DOHH2 (cell line): ENCODE measurements around the gene LRRN2.

Source experiments
- H3F3A ChIP-seq: fragments of 200-600 bp; sonication (generic), shearing (Covaris generic); 2 replicates; pipeline ENCODE4 v1.6.0; 2016; ENCODE audit warnings: antibody characterized with exemption, mild to moderate bottlenecking; ENCODE audit not compliant: control insufficient read depth, insufficient read depth
- H3K27ac ChIP-seq: fragments of 200-600 bp; sonication (generic); 2 replicates; pipeline ENCODE4 v1.5.1; 2014; ENCODE audit warnings: low read depth, mild to moderate bottlenecking, low read length, moderate library complexity
- H3K27me3 ChIP-seq: fragments of 200-600 bp; sonication (generic); 2 replicates; pipeline ENCODE4 v1.6.1; 2014; ENCODE audit warnings: mild to moderate bottlenecking, low read length, mixed read lengths; ENCODE audit not compliant: control insufficient read depth
- H3K36me3 ChIP-seq: fragments of 200-600 bp; sonication (generic); 2 replicates; pipeline ENCODE4 v1.6.1; 2014; ENCODE audit warnings: mild to moderate bottlenecking, low read length, moderate library complexity, mixed read lengths; ENCODE audit not compliant: control insufficient read depth
- H3K4me1 ChIP-seq: fragments of 200-600 bp; sonication (generic); 2 replicates; pipeline ENCODE4 v1.6.1; 2014; ENCODE audit warnings: mild to moderate bottlenecking, low read length, mixed read lengths; ENCODE audit not compliant: control insufficient read depth
- H3K4me2 ChIP-seq: fragments of 200-600 bp; sonication (generic); 2 replicates; pipeline ENCODE4 v1.6.0; 2014; ENCODE audit warnings: mild to moderate bottlenecking, low read length, moderate library complexity
- H3K4me3 ChIP-seq: fragments of 200-600 bp; sonication (generic); 2 replicates; pipeline ENCODE4 v1.5.1; 2014; ENCODE audit warnings: mild to moderate bottlenecking, low read length, mixed read lengths
- H3K79me2 ChIP-seq: fragments of 200-600 bp; sonication (generic); 2 replicates; pipeline ENCODE4 v1.6.1; 2014; ENCODE audit warnings: mild to moderate bottlenecking, low read length, mixed read lengths; ENCODE audit not compliant: control insufficient read depth
- H3K9me2 ChIP-seq: fragments of 200-600 bp; sonication (generic); replicated peaks from 2 replicates; pipeline ENCODE4 v1.6.1; 2014; ENCODE audit warnings: mild to moderate bottlenecking, low read length, mixed read lengths; ENCODE audit not compliant: control insufficient read depth
- H3K9me3 ChIP-seq: fragments of 200-600 bp; sonication (generic); 2 replicates; pipeline ENCODE4 v1.6.1; 2014; ENCODE audit warnings: antibody characterized with exemption, low read length, mixed read lengths; ENCODE audit not compliant: control insufficient read depth, insufficient read depth
- H4K20me1 ChIP-seq: fragments of 200-600 bp; sonication (generic); 2 replicates; pipeline ENCODE4 v1.6.0; 2014; ENCODE audit warnings: low read depth, mild to moderate bottlenecking, antibody characterized with exemption, low read length, moderate library complexity; ENCODE audit not compliant: control insufficient read depth, insufficient read depth
- CTCF ChIP-seq: fragments of 200-600 bp; sonication (generic); IDR thresholded peaks from one replicate; pipeline ENCODE4 v1.5.1; 2014; ENCODE audit warnings: antibody characterized with exemption, mild to moderate bottlenecking, low read depth, low read length; ENCODE audit not compliant: poor library complexity, severe bottlenecking
- EZH2phosphoT487 ChIP-seq: fragments of 200-600 bp; sonication (generic); IDR thresholded peaks from 2 replicates; pipeline ENCODE4 v1.6.1; 2017; ENCODE audit warnings: borderline replicate concordance, mild to moderate bottlenecking, antibody characterized with exemption, low read length, moderate library complexity, mixed read lengths

LRRN2 gene

GRCh38 chr1:204733289-204733688 lies 47.8 kb upstream of the LRRN2 start:
- Histone ChIP-seq H3K27ac (no peak overlapping the region), H3K79me2 (no peaks in the 10 kb centered on the region), H3K4me1 (no peaks in the 10 kb centered on the region), H4K20me1 (no peaks in the 10 kb centered on the region), H3K9me2 (no peaks in the 10 kb centered on the region), H3K9me3 (peaks cover 1% of the 10 kb centered on the region; the same call in 1 of the 2 replicates), H3K4me2 (no peak overlapping the region), H3K4me3 (no peak overlapping the region), H3K27me3 (peaks cover 14% of the 10 kb centered on the region), H3K36me3 (no peaks in the 10 kb centered on the region), H3F3A (no peaks in the 10 kb centered on the region)
- TF ChIP-seq CTCF (no peak), EZH2phosphoT487 (no peak)

GRCh38 chr1:204731985-204732575 lies 46.5 kb upstream of the LRRN2 start:
- no peak for TF ChIP-seq CTCF
- no peak for TF ChIP-seq EZH2phosphoT487
- H3F3A ChIP-seq, result no peaks in the 10 kb centered on the region
- no peak overlapping the region for H3K4me3 ChIP-seq
- H3K79me2 ChIP-seq, result no peaks in the 10 kb centered on the region
- no peaks in the 10 kb centered on the region for H4K20me1 ChIP-seq
- no peaks in the 10 kb centered on the region for H3K36me3 ChIP-seq
- no peaks in the 10 kb centered on the region for H3K9me2 ChIP-seq
- H3K9me3 ChIP-seq, result no peaks in the 10 kb centered on the region
- H3K4me2 ChIP-seq, result no peak overlapping the region
- H3K27me3 ChIP-seq, result peaks cover 11% of the 10 kb centered on the region
- H3K27ac ChIP-seq, result no peak overlapping the region
- H3K4me1 ChIP-seq, result 0 out of 2 replicates have a peak, but pooled peaks cover 3% of the 10 kb centered on the region

- no peaks in the 10 kb centered on the region for H3F3A ChIP-seq
- H3K9me3 ChIP-seq, result no peaks in the 10 kb centered on the region
- peaks cover 11% of the 10 kb centered on the region for H3K27me3 ChIP-seq
- no peaks in the 10 kb centered on the region for H3K36me3 ChIP-seq
- H3K4me1 ChIP-seq, result 0 out of 2 replicates have a peak, but pooled peaks cover 3% of the 10 kb centered on the region
- H3K27ac ChIP-seq, result no peak overlapping the region
- H3K4me2 ChIP-seq, result no peak overlapping the region
- no peak overlapping the region for H3K4me3 ChIP-seq
- H3K79me2 ChIP-seq, result no peaks in the 10 kb centered on the region
- TF ChIP-seq CTCF (no peak), EZH2phosphoT487 (no peak)
- no peaks in the 10 kb centered on the region for H3K9me2 ChIP-seq
- H4K20me1 ChIP-seq, result no peaks in the 10 kb centered on the region
Measured at GRCh38 chr1:204731509-204731908, 46.0 kb upstream of the LRRN2 start.
